Fibroblast of lung (primary cell): ENCODE measurements around the gene SMAD5.

ENCODE experiments used
- EZH2 ChIP-seq: IDR thresholded peaks from 2 replicates; pipeline ENCODE4 v1.5.1; 2012; ENCODE audit warnings: low read length, control low read depth, mild to moderate bottlenecking; ENCODE audit errors: missing control alignments
- TF ChIP-seq, protein P1 (sequence below), 2 donors: IDR thresholded peaks in 1 of 2; conservative IDR thresholded peaks in 1 of 2; 1 replicate in 1 of 2; 2 replicates in 1 of 2; pipeline ENCODE4 v1.5.1; 2011 to 2012; ENCODE audit warnings: low read length in 2 of 2, control low read depth in 1 of 2, inconsistent platforms in 1 of 2, low read depth in 1 of 2, mild to moderate bottlenecking in 1 of 2

DNA sequence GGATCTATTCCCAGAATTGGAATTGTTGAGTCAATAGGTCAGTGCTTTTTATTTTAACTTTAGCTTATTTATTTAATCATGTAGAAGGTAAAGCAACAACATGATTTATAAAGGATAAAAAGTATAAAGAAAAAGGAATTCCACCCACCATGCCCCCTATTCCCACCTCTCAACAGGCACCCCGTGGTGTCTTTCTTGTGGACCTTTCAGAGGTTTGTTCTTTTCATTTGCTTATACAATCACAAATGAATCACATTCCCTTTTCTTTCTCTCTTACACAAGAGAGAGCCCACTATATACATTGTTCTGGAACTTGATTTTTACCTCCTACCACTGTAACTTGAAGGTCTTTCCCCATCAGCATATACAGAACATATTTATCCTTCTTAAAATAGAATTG, 97.5 kb downstream of the SMAD5 start:
- TF ChIP-seq, protein P1, sequence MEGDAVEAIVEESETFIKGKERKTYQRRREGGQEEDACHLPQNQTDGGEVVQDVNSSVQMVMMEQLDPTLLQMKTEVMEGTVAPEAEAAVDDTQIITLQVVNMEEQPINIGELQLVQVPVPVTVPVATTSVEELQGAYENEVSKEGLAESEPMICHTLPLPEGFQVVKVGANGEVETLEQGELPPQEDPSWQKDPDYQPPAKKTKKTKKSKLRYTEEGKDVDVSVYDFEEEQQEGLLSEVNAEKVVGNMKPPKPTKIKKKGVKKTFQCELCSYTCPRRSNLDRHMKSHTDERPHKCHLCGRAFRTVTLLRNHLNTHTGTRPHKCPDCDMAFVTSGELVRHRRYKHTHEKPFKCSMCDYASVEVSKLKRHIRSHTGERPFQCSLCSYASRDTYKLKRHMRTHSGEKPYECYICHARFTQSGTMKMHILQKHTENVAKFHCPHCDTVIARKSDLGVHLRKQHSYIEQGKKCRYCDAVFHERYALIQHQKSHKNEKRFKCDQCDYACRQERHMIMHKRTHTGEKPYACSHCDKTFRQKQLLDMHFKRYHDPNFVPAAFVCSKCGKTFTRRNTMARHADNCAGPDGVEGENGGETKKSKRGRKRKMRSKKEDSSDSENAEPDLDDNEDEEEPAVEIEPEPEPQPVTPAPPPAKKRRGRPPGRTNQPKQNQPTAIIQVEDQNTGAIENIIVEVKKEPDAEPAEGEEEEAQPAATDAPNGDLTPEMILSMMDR (conservative IDR thresholded peaks at IDR 0.05 in 1 of 2, IDR thresholded peaks at IDR 0.05 in 1 of 2; ENCODE audit: low read depth in 1 of 2, low read length in 2 of 2) = no peak
- TF ChIP-seq EZH2 = no peak
